Stimulated activated CD8-positive, alpha-beta memory T cell treated with anti-CD3 and anti-CD28 coated beads, Interleukin-4, amount 100 ng/mL, for 24 hours (primary cell): Measurements from ENCODE around the gene SPRR5.

Source experiments
- DNase-seq: peaks from one replicate; pipeline ENCODE4 v3.0.0-alpha.2; 2020; ENCODE audit warnings: low read depth

Gene SPRR5

DNA sequence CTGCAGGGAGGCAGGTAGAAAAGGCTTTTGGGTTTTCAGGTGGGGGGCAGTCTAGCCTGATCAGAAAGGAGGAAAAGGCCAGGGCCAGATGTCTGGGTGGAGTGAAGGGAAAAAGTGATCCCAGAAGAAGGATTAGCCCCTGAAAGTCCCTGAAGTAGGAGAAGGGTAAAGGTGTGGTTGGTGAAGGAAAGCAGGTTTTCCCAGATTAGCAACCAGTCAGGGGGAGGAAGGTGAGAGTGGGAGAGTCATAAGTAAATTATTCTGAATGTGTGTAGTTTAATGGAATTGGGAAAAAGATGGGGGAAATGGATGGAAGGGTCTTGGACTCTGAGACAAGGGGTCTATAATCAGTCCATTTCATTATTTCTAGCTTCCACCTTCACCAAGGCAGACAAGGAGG lies 36.2 kb downstream of the SPRR5 start:
- no peak for DNase-seq

DNA sequence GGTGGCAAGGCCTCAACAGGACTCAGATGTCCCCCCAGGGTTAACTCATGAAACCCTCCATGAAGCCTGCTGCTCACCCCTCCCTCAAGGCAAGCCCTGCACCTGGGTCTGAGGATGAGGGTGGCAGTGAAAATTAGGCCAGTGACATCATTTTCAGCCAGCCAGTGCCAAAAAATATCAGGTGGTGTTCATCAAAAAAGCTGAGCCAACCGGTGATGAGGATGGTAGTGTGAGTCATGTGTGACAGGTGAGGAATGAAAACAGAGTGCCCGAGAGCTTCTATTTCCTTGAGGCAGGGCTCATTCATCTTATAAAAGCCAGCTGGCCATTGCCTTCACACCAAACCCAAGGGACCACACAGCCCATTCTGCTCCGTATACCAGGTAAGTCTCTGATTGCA lies 36.7 kb downstream of the SPRR5 start, which contains the start of gene SPRR1A:
Gene SPRR1A, plus strand, starts transcription at position 339 of the 400 bp plus-strand sequence. CDS start 1,150 bp downstream, outside the sequence.
- DNase-seq: no peak

DNA sequence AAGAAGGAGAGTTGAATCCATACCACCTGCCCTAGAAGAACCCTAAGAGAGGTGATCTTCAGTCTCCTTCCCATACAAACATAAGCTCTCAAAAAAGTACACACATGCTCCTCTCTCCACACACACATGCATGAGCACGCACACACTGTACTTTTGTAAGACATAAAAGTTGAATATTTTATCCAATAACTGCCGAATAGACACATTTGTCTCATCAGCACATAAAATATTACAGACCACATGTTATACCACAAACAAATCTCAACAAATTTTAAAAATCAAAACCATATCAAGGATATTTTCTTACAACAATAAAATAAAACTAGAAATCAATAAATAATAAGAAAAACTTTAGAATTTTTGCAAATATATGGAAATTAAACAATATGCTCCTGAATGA lies 39.6 kb downstream of the SPRR5 start:
- DNase-seq: no peak

DNA sequence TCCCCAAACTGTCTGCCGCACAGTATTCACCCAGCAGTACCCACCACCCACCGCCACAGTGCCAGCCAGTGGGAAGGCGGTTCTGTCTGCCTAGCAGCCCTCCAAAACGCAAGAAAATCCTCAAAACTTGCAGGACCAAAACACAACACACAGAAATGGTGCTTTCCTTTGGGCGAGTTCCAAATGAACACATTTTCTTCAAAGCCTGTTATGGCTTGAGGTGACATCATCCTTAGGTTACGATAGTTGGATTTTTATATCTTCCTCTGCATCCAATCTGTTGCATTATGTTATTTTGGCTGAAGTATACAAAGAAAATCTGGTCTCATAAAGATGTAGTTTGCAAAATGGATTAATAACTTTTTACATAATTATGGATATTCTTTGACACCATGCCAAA lies 46.2 kb downstream of the SPRR5 start:
- DNase-seq: no peak

DNA sequence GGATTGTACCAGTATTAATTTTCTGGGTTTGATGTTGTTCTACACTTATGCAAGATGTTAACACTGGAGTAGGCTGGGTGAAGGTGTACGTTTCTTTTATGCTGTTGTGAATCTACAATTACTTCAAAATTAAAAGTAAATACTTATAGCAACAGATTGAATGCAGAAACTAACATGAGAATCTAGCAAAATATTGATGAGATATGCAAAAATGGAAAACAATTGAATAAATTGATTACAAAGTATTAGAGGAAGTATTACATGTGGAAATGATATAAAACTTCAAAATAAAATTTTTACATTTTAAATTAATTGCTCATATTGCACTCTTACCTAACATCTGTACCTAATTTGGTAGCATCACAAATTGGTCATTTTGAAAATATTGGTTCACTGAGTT lies 48.8 kb downstream of the SPRR5 start:
- no peak for DNase-seq

DNA sequence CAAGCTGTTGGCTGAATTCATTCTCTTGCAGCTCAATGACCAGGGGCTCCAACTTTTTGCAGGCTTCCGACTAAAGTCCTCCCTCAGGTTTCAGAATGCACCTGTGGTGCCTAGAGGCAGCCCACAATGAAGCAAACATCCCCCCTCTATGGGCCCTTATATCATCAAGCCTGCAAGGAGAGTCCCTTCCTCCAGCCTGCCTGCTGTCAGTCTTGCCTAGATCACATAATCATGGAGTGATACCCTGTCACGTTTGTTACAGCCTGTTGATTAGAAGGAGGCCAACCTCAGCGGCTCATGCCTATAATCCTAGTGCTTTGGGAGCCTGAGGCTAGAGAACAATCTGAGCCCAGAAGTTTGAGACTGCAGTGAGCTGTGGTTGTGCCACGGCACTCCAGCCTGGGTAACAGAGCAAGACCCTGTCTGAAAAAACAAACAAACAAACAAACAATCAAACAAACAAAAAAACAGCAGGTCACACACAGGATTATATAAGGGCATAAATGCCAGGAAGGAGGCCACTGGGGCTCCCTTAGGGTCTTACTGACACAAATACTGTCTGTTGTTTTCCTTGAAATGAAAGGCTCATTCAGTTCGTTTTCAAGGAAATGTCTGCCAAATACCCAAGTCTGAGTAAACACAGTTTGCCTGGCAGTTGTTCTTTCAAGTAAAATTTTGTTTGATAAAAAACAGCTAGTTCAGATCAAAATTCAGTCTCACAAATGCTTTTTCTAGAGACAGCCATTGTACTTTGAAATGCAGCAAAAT lies 49.8 kb downstream of the SPRR5 start:
- no peak for DNase-seq

DNA sequence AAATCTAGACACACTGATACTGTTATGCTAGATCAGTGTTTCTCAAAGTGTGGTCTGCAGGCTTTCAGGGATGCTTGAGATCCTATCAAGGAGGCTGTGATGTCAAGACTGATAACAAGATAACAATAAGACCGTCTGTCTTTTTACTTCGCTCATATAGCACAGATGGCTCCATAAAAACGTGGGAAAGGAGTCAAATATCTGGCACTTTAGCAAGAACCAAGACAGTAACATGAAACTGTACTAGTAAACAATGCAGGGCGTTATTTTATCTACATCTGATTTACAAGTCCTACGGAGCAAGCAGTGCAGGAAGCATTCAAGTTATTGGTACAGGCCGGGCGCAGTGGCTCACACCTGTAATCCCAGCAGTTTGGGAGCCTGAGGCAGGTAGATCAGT lies 50.9 kb downstream of the SPRR5 start:
- DNase-seq: no peak

DNA sequence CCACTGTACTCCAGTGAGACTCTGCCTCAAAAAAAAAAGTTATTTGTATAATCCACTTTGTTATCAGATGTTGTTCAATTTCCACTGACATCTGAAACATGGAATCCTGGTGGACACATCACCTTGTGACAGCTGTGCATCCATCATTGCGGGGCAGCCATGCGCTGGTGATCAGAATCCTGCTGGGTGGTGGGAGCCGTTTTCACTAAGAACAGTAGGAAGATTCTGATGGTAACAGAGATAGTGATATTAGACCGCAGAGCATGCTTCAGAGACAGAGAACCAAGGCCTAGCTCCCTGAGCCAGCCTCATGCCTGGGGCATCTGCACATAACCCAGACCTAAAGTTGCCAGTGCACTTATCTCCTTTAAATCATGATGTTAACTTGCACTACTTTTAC lies 51.5 kb downstream of the SPRR5 start:
- DNase-seq: no peak
